Naive thymus-derived CD8-positive, alpha-beta T cell (primary cell): ENCODE data around the gene SLC26A1. TPM values are rescaled to one million over a fixed set of nuclear protein-coding genes. Genes with fewer than 3 reads are reported as not detected.

ENCODE experiments used
- ATAC-seq, 2 donors: fragments of 150-1000 bp; cut with Tn5 transposase in 1 of 2; sonication (Bioruptor Pico), chemical (Tn5 transposase) in 1 of 2; 1 replicate in 1 of 2; 2 replicates in 1 of 2; pipeline ENCODE4 v1.10.0; 2021; ENCODE audit warnings: mild to moderate bottlenecking in 2 of 2, moderate library complexity in 2 of 2
- POLR2A ChIA-PET: fragments of 350-600 bp; sonication (Branson Sonifier 250); formaldehyde crosslinking; loops from one replicate; lab custom pipeline; 2021; ENCODE audit warnings: antibody characterized with exemption; lab: Charles Lee
- DNase-seq, 10 donors: peaks; one replicate each; pipeline versions ENCODE4 v3.0.0 to v3.0.0-alpha.2; 2020 to 2022
- H3K27ac Mint-ChIP-seq, 10 donors: one replicate each; pipeline ENCODE4 v1.8.0; 2020 to 2022; ENCODE audit warnings: mild to moderate bottlenecking in 10 of 10, mixed read lengths in 10 of 10, moderate library complexity in 4 of 10, inconsistent platforms in 1 of 10
- H3K27me3 Mint-ChIP-seq, 5 donors: one replicate each; pipeline ENCODE4 v1.8.0; 2021 to 2022; ENCODE audit warnings: mixed read lengths in 5 of 5
- H3K36me3 Mint-ChIP-seq, 3 donors: one replicate each; pipeline ENCODE4 v1.8.0; 2020 to 2022; ENCODE audit warnings: mixed read lengths in 3 of 3, mild to moderate bottlenecking in 2 of 3, inconsistent platforms in 1 of 3
- H3K4me1 Mint-ChIP-seq, 4 donors: one replicate each; pipeline ENCODE4 v1.8.0; 2021 to 2022; ENCODE audit warnings: mixed read lengths in 4 of 4
- H3K4me3 Mint-ChIP-seq, 10 donors: one replicate each; pipeline ENCODE4 v1.8.0; 2020 to 2022; ENCODE audit warnings: mild to moderate bottlenecking in 10 of 10, mixed read lengths in 10 of 10, moderate library complexity in 6 of 10, inconsistent platforms in 1 of 10
- H3K9me3 Mint-ChIP-seq, 9 donors: one replicate each; pipeline ENCODE4 v1.8.0; 2020 to 2022; ENCODE audit warnings: mixed read lengths in 9 of 9, mild to moderate bottlenecking in 3 of 9, inconsistent platforms in 1 of 9, moderate library complexity in 1 of 9
- polyA plus RNA-seq, 3 donors: library from polyadenylated mRNA; unstranded; fragments of 300-500 nt; fragmentation: Illumina TruSeq; gene quantifications; one replicate each; pipeline ENCODE4 v1.2.3, GENCODE V29; 2021
- total RNA-seq, 8 experiments: library from RNA in 2 of 8; stranded (reverse) in 2 of 8; gene quantifications; one replicate each; pipeline ENCODE4 v1.2.3 and lab custom pipeline; 2021 to 2026

The SLC26A1 gene
- total and polyA plus RNA-seq, 5 experiments from 2014 or later: 0.39 to 1.3 (median 0.72) TPM

DNA sequence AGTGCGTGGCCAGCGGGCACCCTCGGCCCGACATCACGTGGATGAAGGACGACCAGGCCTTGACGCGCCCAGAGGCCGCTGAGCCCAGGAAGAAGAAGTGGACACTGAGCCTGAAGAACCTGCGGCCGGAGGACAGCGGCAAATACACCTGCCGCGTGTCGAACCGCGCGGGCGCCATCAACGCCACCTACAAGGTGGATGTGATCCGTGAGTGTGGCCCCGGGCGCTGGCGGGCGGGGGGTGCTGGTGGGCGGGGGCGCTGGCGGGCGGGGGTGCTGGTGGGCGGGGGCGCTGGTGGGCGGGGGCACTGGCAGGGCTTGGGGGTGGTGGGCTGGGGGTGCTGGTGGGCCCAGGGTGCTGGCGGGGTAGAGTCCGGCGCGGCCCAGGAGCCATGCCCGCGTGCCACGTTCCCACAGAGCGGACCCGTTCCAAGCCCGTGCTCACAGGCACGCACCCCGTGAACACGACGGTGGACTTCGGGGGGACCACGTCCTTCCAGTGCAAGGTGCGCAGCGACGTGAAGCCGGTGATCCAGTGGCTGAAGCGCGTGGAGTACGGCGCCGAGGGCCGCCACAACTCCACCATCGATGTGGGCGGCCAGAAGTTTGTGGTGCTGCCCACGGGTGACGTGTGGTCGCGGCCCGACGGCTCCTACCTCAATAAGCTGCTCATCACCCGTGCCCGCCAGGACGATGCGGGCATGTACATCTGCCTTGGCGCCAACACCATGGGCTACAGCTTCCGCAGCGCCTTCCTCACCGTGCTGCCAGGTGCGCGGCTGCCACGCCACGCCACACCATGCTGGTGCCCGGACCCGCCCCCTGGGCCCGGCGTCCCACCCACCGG is 30.9 kb upstream of the SLC26A1 start:
- POLR2A ChIA-PET: interaction anchor here (1.3 kb wide), 1 partner anchor 32 kb away, joined by 3 read pairs; no protein-coding TSS in a partner anchor
- Mint-ChIP-seq H3K27me3 (no peaks in the 10 kb centered on the region), H3K9me3 (no peaks in the 10 kb centered on the region), H3K4me1 (peaks cover 0 to 8% (median 2%) of the 10 kb centered on the region in 4 donors), H3K36me3 (peaks cover 0 to 2% (median 0%) of the 10 kb centered on the region in 3 donors), H3K27ac (no peak overlapping the region), H3K4me3 (no peak overlapping the region)
- ATAC-seq: no peak
- DNase-seq: no peak

DNA sequence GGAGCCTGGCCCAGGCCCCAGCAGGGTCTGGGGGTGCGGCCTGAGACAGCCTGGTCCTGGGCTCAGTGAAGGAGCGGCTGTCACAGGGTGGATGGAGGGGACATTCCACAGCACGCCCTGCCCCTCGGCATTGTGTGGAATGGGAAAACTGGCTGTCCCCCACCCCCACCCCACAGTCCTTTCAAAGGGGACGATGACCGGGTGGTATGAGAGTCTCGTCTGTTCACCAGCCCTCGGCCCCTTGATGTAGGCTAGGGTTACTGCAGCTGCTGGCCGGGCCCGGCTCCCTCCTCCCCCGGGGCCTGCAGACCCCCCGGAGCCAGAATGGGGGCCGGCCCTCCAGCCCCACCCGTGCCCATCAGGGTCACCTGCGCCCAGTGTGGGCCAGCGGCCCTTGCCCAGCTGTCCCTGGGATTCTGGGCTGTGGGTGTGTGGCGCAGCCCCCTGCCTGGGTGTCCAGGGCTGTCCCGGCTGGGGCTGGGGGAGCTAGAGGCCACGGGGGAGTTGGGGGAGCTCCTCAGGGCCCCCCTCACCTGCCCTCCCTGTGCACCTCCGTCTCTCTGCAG is 30.0 kb upstream of the SLC26A1 start:
- POLR2A ChIA-PET: interaction anchor here (0.7 to 1.3 kb wide), 2 partner anchors 33 to 1942 kb away, joined by 3 read pairs; no protein-coding TSS in a partner anchor
- Mint-ChIP-seq H3K4me3 (no peak overlapping the region), H3K27me3 (no peaks in the 10 kb centered on the region), H3K36me3 (peaks cover 0 to 2% (median 0%) of the 10 kb centered on the region in 3 donors), H3K4me1 (peaks cover 0 to 8% (median 3%) of the 10 kb centered on the region in 4 donors), H3K9me3 (no peaks in the 10 kb centered on the region), H3K27ac (no peak overlapping the region)
- ATAC-seq: no peak
- DNase-seq: no peak

DNA sequence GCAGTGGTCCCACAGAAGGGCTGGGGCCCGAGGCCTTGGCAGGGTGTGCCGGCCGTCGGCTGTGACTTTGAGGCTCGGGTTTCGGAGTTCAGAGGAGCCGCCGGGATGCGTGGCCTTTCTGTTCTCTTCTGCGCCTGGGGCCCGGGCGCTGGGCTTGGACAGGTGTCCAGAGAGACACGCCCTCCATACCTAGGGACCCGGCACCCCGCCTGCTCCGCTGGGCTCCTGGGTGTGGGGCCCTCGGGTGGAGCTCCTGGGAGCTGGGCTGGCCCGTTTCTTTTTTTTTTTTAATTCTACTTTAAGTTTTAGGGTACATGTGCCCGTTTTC is 29.5 kb upstream of the SLC26A1 start:
- POLR2A ChIA-PET: no interaction called here
- Mint-ChIP-seq H3K27me3 (no peaks in the 10 kb centered on the region), H3K9me3 (no peaks in the 10 kb centered on the region), H3K27ac (no peak overlapping the region), H3K4me1 (peaks cover 0 to 8% (median 3%) of the 10 kb centered on the region in 4 donors), H3K36me3 (peaks cover 0 to 2% (median 0%) of the 10 kb centered on the region in 3 donors), H3K4me3 (no peak overlapping the region)
- no peak for ATAC-seq
- DNase-seq: no peak

DNA sequence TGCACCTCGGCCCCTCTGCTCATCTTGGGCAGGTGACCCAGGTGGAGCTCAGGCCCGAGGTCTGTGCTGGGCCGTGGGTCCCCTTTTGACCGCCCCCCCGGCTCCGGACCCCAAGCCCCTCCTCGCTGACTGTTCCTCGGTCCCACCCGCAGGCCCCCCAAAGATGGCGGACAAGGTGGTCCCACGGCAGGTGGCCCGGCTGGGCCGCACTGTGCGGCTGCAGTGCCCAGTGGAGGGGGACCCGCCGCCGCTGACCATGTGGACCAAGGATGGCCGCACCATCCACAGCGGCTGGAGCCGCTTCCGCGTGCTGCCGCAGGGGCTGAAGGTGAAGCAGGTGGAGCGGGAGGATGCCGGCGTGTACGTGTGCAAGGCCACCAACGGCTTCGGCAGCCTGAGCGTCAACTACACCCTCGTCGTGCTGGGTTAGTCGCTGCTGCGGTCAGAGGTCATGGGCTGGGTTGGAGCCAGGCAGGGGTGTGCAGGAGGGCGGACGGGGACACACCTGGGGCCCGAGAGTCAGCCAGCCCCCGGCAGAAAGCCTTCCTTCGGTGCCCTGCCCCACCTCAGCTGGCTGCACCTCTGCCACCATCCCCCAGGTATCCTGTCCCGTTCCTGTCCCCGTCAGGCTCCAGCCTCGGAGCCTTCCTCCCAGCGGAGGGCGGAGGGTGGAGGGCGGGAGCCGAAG is 29.0 kb upstream of the SLC26A1 start:
- H3K27me3 Mint-ChIP-seq: no peaks in the 10 kb centered on the region
- H3K9me3 Mint-ChIP-seq: no peaks in the 10 kb centered on the region
- H3K27ac Mint-ChIP-seq: no peak overlapping the region
- POLR2A ChIA-PET: no interaction called here
- H3K36me3 Mint-ChIP-seq: peaks cover 0 to 2% (median 0%) of the 10 kb centered on the region in 3 donors
- H3K4me1 Mint-ChIP-seq: peaks cover 0 to 8% (median 3%) of the 10 kb centered on the region in 4 donors
- DNase-seq (no peak), ATAC-seq (no peak)
- no peak overlapping the region for H3K4me3 Mint-ChIP-seq

DNA sequence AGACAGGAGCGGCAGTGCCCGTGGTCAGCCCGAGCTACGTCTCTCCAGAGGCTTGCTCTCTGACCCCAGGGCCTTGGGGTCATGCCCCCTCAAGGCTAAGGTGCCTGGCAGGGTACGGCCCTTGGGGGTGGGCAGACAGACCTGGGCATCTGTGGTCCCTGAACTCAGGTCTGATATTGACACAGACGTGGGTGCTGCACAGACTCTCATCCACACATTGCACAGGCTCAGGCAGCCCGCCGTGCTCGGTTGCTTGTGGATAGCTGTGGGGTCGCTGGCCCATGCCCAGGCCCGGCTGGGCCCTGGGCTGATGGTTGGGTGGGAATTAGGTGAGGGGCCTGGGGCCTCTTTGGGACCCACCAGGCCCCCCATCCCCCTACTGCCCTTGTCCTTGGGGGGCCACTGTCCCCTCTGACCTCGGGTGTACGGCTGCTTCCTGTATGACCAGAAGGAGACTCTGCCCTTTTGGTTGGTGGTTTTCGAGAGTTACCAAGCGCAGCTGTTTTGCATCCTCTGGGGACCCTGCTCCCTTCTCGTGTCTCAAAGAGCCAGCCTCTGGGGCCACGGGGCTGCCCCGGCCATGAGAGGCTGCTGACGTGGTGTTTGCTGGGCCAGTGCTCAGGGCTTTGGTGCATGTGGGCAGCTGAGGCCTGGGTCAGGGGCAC is 28.3 kb upstream of the SLC26A1 start:
- Mint-ChIP-seq H3K27me3 (no peaks in the 10 kb centered on the region), H3K4me1 (peaks cover 0 to 8% (median 3%) of the 10 kb centered on the region in 4 donors), H3K4me3 (no peak overlapping the region), H3K36me3 (peaks cover 0 to 2% (median 0%) of the 10 kb centered on the region in 3 donors), H3K9me3 (no peaks in the 10 kb centered on the region), H3K27ac (no peak overlapping the region)
- DNase-seq (no peak), ATAC-seq (no peak)
- POLR2A ChIA-PET: no interaction called here

DNA sequence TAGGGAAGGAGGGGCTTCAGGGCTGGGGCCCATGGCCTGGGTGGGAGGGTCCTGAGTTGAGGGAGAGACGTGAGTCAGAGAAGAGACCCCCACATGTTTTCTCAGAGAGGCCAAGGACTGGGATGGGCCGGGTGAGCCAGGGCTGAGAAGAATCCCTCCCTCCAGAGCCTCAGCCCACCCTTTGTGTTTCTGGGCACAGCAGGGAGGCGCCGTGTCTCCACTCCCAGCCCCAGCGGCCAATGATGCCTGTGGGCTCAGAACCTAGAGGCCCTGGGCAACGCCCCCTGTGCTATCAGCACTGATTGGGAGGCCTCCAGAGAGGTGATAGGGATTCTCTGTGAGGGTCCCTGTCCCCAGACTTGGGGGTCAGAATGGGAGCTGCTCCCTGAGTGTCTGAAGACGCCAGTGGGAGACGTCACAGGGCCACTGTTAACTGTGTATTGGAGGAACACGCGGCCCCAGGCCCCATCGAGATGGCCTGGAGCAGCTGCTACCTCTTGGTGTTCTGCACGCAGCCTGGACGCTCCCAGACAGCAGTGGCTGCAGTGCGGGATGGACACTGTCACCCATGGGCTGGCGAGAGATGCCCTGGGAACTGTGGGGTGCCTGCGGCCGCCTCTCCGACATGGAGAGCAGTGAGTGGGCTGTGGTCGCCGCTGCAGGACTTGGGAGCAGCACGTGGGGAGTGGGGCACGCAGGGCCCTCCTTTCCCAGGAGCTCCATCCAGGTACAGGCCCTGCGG is 26.7 kb upstream of the SLC26A1 start:
- H3K27me3 Mint-ChIP-seq: no peaks in the 10 kb centered on the region
- peaks cover 0 to 3% (median 1%) of the 10 kb centered on the region in 4 donors for H3K4me1 Mint-ChIP-seq
- H3K27ac Mint-ChIP-seq: no peak overlapping the region
- H3K9me3 Mint-ChIP-seq: no peaks in the 10 kb centered on the region
- POLR2A ChIA-PET: no interaction called here
- no peaks in the 10 kb centered on the region for H3K36me3 Mint-ChIP-seq
- no peak overlapping the region for H3K4me3 Mint-ChIP-seq
- no peak for DNase-seq
- no peak for ATAC-seq

DNA sequence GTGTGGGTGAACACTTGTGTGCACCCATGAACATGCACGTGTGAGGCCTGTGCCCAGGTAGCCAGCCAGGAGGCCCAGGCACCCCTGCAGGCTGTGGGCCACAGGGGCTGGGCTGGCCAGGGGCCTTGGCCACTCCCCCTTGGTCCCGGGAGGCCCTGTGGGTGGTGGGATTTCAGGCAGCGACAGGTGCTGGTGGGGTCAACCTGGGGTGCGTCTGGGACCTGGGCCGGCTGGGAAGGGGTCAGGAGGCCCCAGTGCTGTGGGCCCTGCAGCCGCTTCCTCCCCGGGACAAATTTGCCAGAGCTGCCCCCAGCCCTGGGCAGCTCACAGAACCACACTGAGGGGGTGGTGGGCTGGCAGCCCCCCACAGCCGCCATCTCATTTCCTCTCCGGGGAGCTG is 26.1 kb upstream of the SLC26A1 start:
- POLR2A ChIA-PET: no interaction called here

DNA sequence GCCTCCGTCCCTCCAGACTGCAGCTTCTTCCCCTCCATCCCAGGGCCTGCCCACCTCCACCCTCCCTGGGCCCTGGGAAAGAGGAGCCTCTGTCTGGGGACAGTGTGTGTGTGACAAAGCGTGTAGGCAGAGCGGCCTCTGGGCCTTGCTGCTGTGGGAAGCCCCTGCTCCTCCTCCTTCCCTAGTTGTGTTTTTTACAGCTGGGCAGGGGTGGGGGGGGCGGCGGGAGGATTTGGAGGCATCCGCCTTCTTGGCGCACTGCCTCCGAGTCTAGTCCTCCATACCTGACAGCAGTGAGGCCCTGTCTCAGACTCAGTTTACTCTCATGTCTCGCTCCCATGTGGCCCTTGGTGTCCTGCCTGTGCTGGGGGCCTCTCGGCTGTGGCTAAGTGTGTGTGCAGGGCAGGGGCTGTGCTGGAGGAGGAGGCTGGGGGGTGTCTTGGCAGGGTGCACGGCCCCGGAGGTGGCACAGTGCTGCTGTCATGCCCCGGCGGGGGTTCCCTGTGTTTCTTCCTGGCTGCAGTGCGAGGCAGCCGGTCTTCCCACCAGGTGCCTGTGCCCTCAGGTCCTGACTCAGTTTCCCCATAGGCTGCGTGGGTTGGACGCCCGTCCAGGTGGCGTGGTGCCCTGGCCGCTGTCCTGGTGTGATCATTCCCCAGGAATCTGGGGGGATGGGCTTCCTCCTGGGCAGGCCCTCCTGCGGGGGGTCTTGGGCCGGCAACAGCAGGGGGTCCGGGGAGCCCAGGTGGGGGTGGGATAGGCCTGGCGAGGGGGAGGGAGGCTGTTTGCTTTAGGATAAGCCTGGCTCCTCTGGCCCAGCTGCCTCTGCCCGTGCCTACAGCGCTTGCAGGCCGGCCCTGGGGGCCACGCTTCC is 25.2 kb upstream of the SLC26A1 start:
- ATAC-seq (no peak), DNase-seq (no peak)
- Mint-ChIP-seq H3K27me3 (no peaks in the 10 kb centered on the region), H3K36me3 (no peaks in the 10 kb centered on the region), H3K4me1 (peaks cover 0 to 9% (median 5%) of the 10 kb centered on the region in 4 donors), H3K9me3 (no peaks in the 10 kb centered on the region), H3K4me3 (no peak overlapping the region), H3K27ac (no peak overlapping the region)
- POLR2A ChIA-PET: no interaction called here

More for the DNA sequence above, 26.1 kb upstream of the SLC26A1 start:
- ATAC-seq: no peak
- H3K36me3 Mint-ChIP-seq: no peaks in the 10 kb centered on the region
- no peak overlapping the region for H3K4me3 Mint-ChIP-seq
- H3K9me3 Mint-ChIP-seq: no peaks in the 10 kb centered on the region
- H3K27ac Mint-ChIP-seq: no peak overlapping the region
- no peaks in the 10 kb centered on the region for H3K27me3 Mint-ChIP-seq
- peaks cover 0 to 3% (median 2%) of the 10 kb centered on the region in 4 donors for H3K4me1 Mint-ChIP-seq
- no peak for DNase-seq

DNA sequence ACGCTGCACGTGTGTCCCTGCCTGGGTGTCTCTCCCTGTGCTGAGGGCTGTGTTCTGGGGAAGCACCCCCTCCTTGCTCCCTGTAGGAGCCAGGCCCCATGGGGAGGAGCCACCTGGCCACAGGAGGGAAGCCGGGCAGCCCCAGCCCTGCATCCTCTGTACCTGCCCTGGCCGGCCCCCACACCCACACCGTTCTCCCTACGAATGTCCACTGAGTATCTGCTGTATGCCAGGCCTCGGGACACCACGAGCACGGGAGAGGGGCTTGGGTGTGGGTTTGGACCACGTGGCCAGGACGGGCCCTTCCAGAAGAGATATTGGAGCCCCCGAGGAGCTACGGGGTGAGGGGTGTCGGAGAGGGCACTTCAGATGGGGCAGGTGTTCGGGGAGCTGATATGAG is 24.5 kb upstream of the SLC26A1 start:
- no peak overlapping the region for H3K27ac Mint-ChIP-seq
- no peak overlapping the region for H3K4me3 Mint-ChIP-seq
- POLR2A ChIA-PET: no interaction called here
- H3K9me3 Mint-ChIP-seq: no peaks in the 10 kb centered on the region
- ATAC-seq (no peak), DNase-seq (no peak)
- H3K27me3 Mint-ChIP-seq: no peaks in the 10 kb centered on the region
- H3K4me1 Mint-ChIP-seq: peaks cover 0 to 10% (median 5%) of the 10 kb centered on the region in 4 donors
- H3K36me3 Mint-ChIP-seq: no peaks in the 10 kb centered on the region

DNA sequence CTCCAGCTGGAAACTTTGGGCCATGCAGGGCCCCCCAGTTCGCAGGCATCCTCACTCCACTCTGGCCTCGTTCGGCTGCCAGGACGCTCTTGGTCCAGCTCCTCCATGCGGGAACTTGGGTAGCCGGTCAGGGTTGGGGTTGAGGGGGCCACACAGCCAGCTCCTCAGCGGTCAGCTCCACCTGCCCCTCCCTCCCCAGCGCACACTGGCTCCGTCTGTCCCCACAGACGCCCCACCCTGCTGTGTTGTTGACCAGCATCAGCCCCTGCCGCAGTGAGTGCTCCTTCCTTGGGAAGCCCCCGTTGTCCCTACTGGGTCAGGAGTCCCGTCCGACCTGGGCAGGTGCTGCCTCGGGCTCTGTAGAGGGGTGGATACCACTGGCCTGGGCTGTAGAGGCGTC is 24.0 kb upstream of the SLC26A1 start:
- Mint-ChIP-seq H3K4me1 (peaks cover 0 to 11% (median 5%) of the 10 kb centered on the region in 4 donors), H3K4me3 (no peak overlapping the region), H3K27me3 (no peaks in the 10 kb centered on the region), H3K27ac (no peak overlapping the region), H3K9me3 (no peaks in the 10 kb centered on the region), H3K36me3 (no peaks in the 10 kb centered on the region)
- DNase-seq (no peak), ATAC-seq (no peak)
- POLR2A ChIA-PET: no interaction called here

DNA sequence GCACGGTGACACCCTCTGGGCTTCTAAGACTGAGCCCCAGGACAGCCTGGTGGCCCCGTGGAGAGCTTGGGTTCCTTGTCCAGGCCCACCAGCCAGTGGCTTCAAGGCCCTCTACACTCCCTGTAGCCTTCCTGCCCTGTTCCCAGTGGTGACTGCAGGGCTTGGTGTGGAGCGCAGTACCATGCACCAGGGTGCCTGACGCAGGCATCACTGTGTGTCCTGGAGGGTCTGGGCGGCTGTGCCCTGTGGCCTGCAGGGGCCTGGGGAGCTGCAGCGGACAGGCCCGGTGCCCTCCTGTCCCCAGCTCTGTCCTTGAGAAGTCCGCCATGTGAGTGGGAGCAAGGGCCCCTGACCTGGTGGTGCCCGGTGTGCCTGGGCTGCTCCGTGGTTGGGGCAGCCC is 22.5 kb upstream of the SLC26A1 start:
- H3K27ac Mint-ChIP-seq: no peak overlapping the region
- POLR2A ChIA-PET: no interaction called here
- ATAC-seq (no peak), DNase-seq (no peak)
- H3K27me3 Mint-ChIP-seq: no peaks in the 10 kb centered on the region
- H3K4me3 Mint-ChIP-seq: no peak overlapping the region
- peaks cover under 1 to 9% (median 5%) of the 10 kb centered on the region in 4 donors for H3K4me1 Mint-ChIP-seq
- no peaks in the 10 kb centered on the region for H3K9me3 Mint-ChIP-seq
- no peaks in the 10 kb centered on the region for H3K36me3 Mint-ChIP-seq
